T-helper 22 cell (primary cell): ENCODE results near the gene ITPR3.
A peak's percentile ranks its signal among the peaks of the same experiment; 100 is the strongest.

ENCODE experiments used
- DNase-seq: peaks from one replicate; pipeline ENCODE4 v3.0.0-alpha.2; 2020; ENCODE audit warnings: low read depth

Gene ITPR3

GRCh38 chr6:33737267-33738026 is 116.3 kb downstream of the ITPR3 start:
- no peak for DNase-seq

- DNase-seq, result no peak
Measured at GRCh38 chr6:33738153-33738552, 117.0 kb downstream of the ITPR3 start.

- DNase-seq, result no peak
Measured at GRCh38 chr6:33738879-33739278, 117.8 kb downstream of the ITPR3 start.

- no peak for DNase-seq
Measured at GRCh38 chr6:33739571-33739970, 118.4 kb downstream of the ITPR3 start.

GRCh38 chr6:33740204-33740608 is 119.1 kb downstream of the ITPR3 start:
- DNase-seq, result no peak

DNA sequence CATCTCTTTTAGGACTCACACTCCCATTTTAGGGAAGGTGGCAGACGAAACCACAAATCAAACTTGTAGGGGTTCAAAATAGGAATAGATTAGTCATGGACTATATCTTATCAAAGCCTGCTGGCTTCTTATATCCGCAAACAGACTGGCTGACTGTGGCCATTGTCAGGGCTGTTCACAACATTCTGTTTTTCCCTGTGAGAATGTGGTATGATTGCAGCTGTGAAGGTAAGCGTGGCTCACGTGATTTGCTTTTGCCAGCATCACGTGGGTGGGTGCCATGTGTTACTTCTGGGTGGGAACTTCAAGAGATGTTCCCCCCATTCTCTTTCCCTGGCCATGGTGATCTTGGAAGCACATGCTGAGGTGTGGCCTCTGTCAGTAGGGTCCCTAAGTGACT is 119.7 kb downstream of the ITPR3 start:
- no peak for DNase-seq

DNA sequence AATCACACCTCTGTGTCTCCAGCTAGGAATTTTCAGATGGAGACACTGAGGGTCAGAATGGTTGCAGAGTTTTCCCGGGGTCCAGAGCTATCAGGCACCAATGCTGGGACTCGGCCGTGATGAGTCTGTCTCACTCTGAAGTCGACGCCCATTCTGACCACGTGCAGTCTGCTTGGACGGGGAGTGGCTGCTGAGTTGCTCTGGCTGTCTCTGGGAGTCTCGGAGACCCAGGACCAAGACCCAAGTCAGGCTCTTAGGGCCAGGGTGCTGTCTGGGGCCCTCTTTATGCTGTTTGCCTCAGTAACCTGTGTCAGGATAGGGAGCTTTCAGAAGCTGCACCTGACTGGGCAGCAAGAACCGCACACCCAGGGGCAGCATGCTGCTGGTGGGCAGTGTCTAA is 121.0 kb downstream of the ITPR3 start:
- DNase-seq, result no peak

- DNase-seq, result no peak
Measured at GRCh38 chr6:33742837-33743236, 121.7 kb downstream of the ITPR3 start.

GRCh38 chr6:33744001-33744848 is 123.1 kb downstream of the ITPR3 start:
- peak; percentile 27 for DNase-seq

DNA sequence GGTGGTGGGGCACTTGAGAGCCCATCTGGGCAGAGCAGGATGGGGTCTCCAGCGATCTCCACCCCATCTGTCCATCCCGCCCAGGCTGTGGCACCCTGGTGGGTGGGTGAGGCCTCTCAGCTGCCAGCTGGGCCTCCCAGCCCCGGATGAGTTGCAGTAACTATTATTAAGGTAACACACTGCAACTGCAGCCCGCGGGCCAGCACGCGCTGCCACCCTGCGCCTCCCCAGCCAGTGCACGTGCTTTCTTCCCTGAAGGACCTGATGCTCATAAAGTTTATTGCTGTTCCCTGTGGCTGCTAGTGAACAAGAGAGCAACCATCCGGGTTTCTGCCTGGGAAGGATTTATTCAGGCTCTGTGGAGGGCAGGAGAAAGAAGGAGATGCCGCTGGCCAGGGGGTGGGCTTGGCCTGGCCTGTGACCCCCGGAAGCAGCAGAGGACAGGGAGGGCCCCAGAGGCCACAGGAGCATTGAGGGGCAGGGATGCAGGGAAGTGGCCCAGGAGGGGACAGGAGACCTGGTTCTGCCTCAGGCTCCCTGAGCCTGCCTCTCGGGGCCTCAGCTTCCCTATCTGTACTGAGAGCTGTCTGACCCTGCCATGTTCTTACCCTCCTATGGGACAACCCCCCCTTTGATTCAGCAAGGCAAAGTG is 123.9 kb downstream of the ITPR3 start:
- no peak for DNase-seq

DNA sequence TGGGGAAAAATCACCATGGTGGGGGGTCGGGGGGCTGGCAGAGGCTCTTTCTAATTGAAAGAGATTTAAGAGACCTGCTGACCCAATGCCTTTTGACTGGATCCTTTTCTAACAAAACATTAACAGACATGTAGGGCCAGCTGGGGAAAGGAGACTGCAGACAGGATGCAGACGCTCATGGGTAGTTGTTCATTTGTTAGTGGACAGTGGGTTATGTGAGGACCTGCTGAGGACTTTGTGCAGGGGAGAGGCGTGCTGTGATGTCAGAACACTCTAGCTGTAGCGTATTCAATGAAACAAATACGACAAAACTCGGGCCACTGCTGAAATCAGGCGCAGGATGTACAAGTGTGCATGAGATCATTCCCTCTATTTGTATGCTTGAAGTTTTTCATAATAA is 124.4 kb downstream of the ITPR3 start:
- no peak for DNase-seq
